H9 (cell line): ENCODE data around the gene PDE4B. TPM values are rescaled to one million over a fixed set of nuclear protein-coding genes. Genes with fewer than 3 reads are reported as not detected.
"Not testable (repeated sequence)": the region's sequence is repeated elsewhere in the genome, so short reads cannot be mapped to it uniquely, and the experiment has no call there.

Source experiments
- DNase-seq: peaks from one replicate; pipeline ENCODE4 v3.0.0-alpha.2; 2017
- H2AFZ ChIP-seq: one replicate; pipeline ENCODE4 v1.6.1; 2013; ENCODE audit warnings: mild to moderate bottlenecking, low read length, control low read depth, moderate library complexity
- H2AK5ac ChIP-seq: 2 replicates; pipeline ENCODE4 v1.6.1; 2013; ENCODE audit warnings: low read length, control low read depth, mixed read lengths; ENCODE audit not compliant: insufficient read length
- H2BK120ac ChIP-seq: one replicate; pipeline ENCODE4 v1.6.1; 2013; ENCODE audit warnings: low read depth, mild to moderate bottlenecking, low read length, control low read depth, inconsistent platforms; ENCODE audit not compliant: poor library complexity, severe bottlenecking
- H2BK12ac ChIP-seq: 2 replicates; pipeline ENCODE4 v1.6.1; 2013; ENCODE audit warnings: low read length, control low read depth, mixed read lengths, low read depth; ENCODE audit not compliant: insufficient read length
- H2BK15ac ChIP-seq: 2 replicates; pipeline ENCODE4 v1.6.1; 2013; ENCODE audit warnings: low read depth, low read length, control low read depth
- H2BK20ac ChIP-seq: one replicate; pipeline ENCODE4 v1.6.1; 2013; ENCODE audit warnings: low read depth, mild to moderate bottlenecking, low read length, control low read depth, inconsistent platforms; ENCODE audit not compliant: poor library complexity, severe bottlenecking
- H2BK5ac ChIP-seq: 2 replicates; pipeline ENCODE4 v1.6.1; 2013; ENCODE audit warnings: low read length, control low read depth, mixed read lengths; ENCODE audit not compliant: insufficient read length
- H3K14ac ChIP-seq: 2 replicates; pipeline ENCODE4 v1.6.1; 2013; ENCODE audit warnings: low read length, control low read depth; ENCODE audit not compliant: insufficient read depth
- H3K18ac ChIP-seq: 2 replicates; pipeline ENCODE4 v1.6.1; 2013; ENCODE audit warnings: low read depth, mild to moderate bottlenecking, mixed read lengths, low read length, control low read depth; ENCODE audit not compliant: insufficient read length
- H3K23ac ChIP-seq: 2 replicates; pipeline ENCODE4 v1.6.1; 2013; ENCODE audit warnings: low read length, control low read depth, mixed read lengths, low read depth; ENCODE audit not compliant: insufficient read length
- H3K23me2 ChIP-seq: 2 replicates; pipeline ENCODE4 v1.6.1; 2013; ENCODE audit warnings: low read depth, mild to moderate bottlenecking, mixed read lengths, low read length, control low read depth; ENCODE audit not compliant: insufficient read length, poor library complexity, severe bottlenecking
- H3K27ac ChIP-seq: 2 replicates; pipeline ENCODE4 v1.5.1; 2013; ENCODE audit warnings: low read length, control low read depth, mixed read lengths, low read depth; ENCODE audit not compliant: insufficient read length
- H3K27me3 ChIP-seq: 2 replicates; pipeline ENCODE4 v1.6.1; 2013; ENCODE audit warnings: low read length, control low read depth, inconsistent platforms; ENCODE audit not compliant: insufficient read depth
- H3K4ac ChIP-seq: 2 replicates; pipeline ENCODE4 v1.6.1; 2013; ENCODE audit warnings: low read depth, mild to moderate bottlenecking, control low read depth, inconsistent platforms, low read length, moderate library complexity
- H3K4me1 ChIP-seq: 2 replicates; pipeline ENCODE4 v1.6.1; 2013; ENCODE audit warnings: low read length, control low read depth, inconsistent platforms; ENCODE audit not compliant: insufficient read depth
- H3K4me2 ChIP-seq: 2 replicates; pipeline ENCODE4 v1.6.1; 2013; ENCODE audit warnings: low read length, control low read depth, mixed read lengths; ENCODE audit not compliant: insufficient read length, insufficient read depth
- H3K56ac ChIP-seq: 2 replicates; pipeline ENCODE4 v1.6.1; 2013; ENCODE audit warnings: low read depth, mild to moderate bottlenecking, mixed read lengths, low read length, control low read depth; ENCODE audit not compliant: insufficient read length
- H3K79me1 ChIP-seq: 2 replicates; pipeline ENCODE4 v1.6.1; 2013; ENCODE audit warnings: low read depth, mild to moderate bottlenecking, moderate library complexity, low read length, control low read depth, inconsistent platforms; ENCODE audit not compliant: insufficient read depth, poor library complexity, severe bottlenecking
- H3K79me2 ChIP-seq: 2 replicates; pipeline ENCODE4 v1.6.1; 2013; ENCODE audit warnings: low read length, control low read depth, inconsistent platforms; ENCODE audit not compliant: insufficient read depth
- H3K9ac ChIP-seq: 2 replicates; pipeline ENCODE4 v1.6.1; 2013; ENCODE audit warnings: low read length, control low read depth, mixed read lengths; ENCODE audit not compliant: insufficient read length; ENCODE audit errors: extremely low read depth
- H3K9me3 ChIP-seq: one replicate; pipeline ENCODE4 v1.6.1; 2013; ENCODE audit warnings: low read depth, low read length, inconsistent platforms; ENCODE audit not compliant: control insufficient read depth
- H3T11ph ChIP-seq: one replicate; pipeline ENCODE4 v1.6.1; 2013; ENCODE audit warnings: mild to moderate bottlenecking, low read length, control low read depth, inconsistent platforms
- H4K20me1 ChIP-seq: one replicate; pipeline ENCODE4 v1.6.1; 2013; ENCODE audit not compliant: control insufficient read depth, insufficient read length, insufficient read depth
- H4K5ac ChIP-seq: 2 replicates; pipeline ENCODE4 v1.6.1; 2013; ENCODE audit warnings: low read depth, mild to moderate bottlenecking, mixed read lengths, low read length, control low read depth; ENCODE audit not compliant: insufficient read length
- H4K8ac ChIP-seq: replicated peaks from 2 replicates; pipeline ENCODE4 v1.6.1; 2013; ENCODE audit warnings: low read length, control low read depth, mixed read lengths, low read depth; ENCODE audit not compliant: insufficient read length
- H4K91ac ChIP-seq: 2 replicates; pipeline ENCODE4 v1.6.1; 2013; ENCODE audit warnings: low read depth, mild to moderate bottlenecking, moderate library complexity, mixed read lengths, low read length, control low read depth; ENCODE audit not compliant: insufficient read length
- H3K27ac Mint-ChIP-seq, 3 experiments: 2 replicates in 2 of 3; 3 replicates in 1 of 3; pipeline ENCODE4 v1.8.0; 2020 to 2021; ENCODE audit warnings: mixed read lengths in 3 of 3, mild to moderate bottlenecking in 1 of 3, moderate library complexity in 1 of 3
- H3K27me3 Mint-ChIP-seq: 2 replicates; pipeline ENCODE4 v1.8.0; 2021; ENCODE audit warnings: low read depth, mild to moderate bottlenecking, moderate library complexity, mixed read lengths
- H3K36me3 Mint-ChIP-seq, 3 experiments: 2 replicates in 2 of 3; 3 replicates in 1 of 3; pipeline ENCODE4 v1.8.0; 2020 to 2021; ENCODE audit warnings: low read depth in 3 of 3, mixed read lengths in 3 of 3; ENCODE audit not compliant: insufficient read depth in 1 of 3
- H3K4me1 Mint-ChIP-seq, 2 experiments: 2 replicates each; pipeline ENCODE4 v1.8.0; 2020; ENCODE audit warnings: mixed read lengths in 2 of 2
- H3K4me3 Mint-ChIP-seq, 2 experiments: 2 replicates in 1 of 2; 3 replicates in 1 of 2; pipeline ENCODE4 v1.8.0; 2020 to 2021; ENCODE audit warnings: mild to moderate bottlenecking in 2 of 2, mixed read lengths in 2 of 2, moderate library complexity in 1 of 2
- H3K9me3 Mint-ChIP-seq, 2 experiments: 2 replicates in 1 of 2; 3 replicates in 1 of 2; pipeline ENCODE4 v1.8.0; 2020; ENCODE audit warnings: mild to moderate bottlenecking in 2 of 2, mixed read lengths in 2 of 2, moderate library complexity in 1 of 2
- CTCF ChIP-seq: fragments of 200-600 bp; sonication (generic); conservative IDR thresholded peaks from 3 replicates; pipeline ENCODE4 v1.8.0; 2021; ENCODE audit warnings: antibody characterized with exemption, mild to moderate bottlenecking
- WGBS: extraction: QIAGEN DNeasy Blood & Tissue Kit; methylation state at CpG from one replicate; pipeline ENCODE4 v1.1.7; 2013; ENCODE audit warnings: missing lambda C conversion rate, low lambda C conversion rate, mixed read lengths; ENCODE audit not compliant: insufficient read length; ENCODE audit errors: extremely low coverage; 5-methylcytosine and 5-hydroxymethylcytosine counted together
- total RNA-seq: library from RNA; stranded (reverse); gene quantifications from 2 replicates; pipeline ENCODE4 v1.2.1, GENCODE V29; 2021

PDE4B gene
- total RNA-seq, 1 experiment from 2014 or later, result 19.8 TPM

GRCh38 chr1:66055092-66055491 is 262.4 kb downstream of the PDE4B start:
- no peaks in the 10 kb centered on the region for H3K23me2 ChIP-seq
- H3K9me3 ChIP-seq, result no peaks in the 10 kb centered on the region
- H2AFZ ChIP-seq, result no peak overlapping the region
- H3K27ac ChIP-seq, result no peak overlapping the region
- TF ChIP-seq CTCF, result no peak
- H4K5ac ChIP-seq, result no peak overlapping the region
- no peak overlapping the region for H2BK20ac ChIP-seq
- Mint-ChIP-seq H3K27ac (no peak overlapping the region), H3K36me3 (peaks cover 2 to 14% (median 4%) of the 10 kb centered on the region in 3 experiments; a peak in 6 of 7 replicates), H3K4me1 (no peaks in the 10 kb centered on the region), H3K9me3 (peaks cover 11 to 12% of the 10 kb centered on the region in 2 experiments), H3K4me3 (no peak overlapping the region), H3K27me3 (no peaks in the 10 kb centered on the region)
- no peak overlapping the region for H3K18ac ChIP-seq
- no peak overlapping the region for H4K91ac ChIP-seq
- no peak for DNase-seq
- H3T11ph ChIP-seq, result no peak overlapping the region
- no peak overlapping the region for H3K9ac ChIP-seq
- H3K79me2 ChIP-seq, result no peaks in the 10 kb centered on the region
- H3K27me3 ChIP-seq, result no peaks in the 10 kb centered on the region
- no peak overlapping the region for H4K8ac ChIP-seq
- no peak overlapping the region for H3K4me2 ChIP-seq
- H3K4me1 ChIP-seq, result no peaks in the 10 kb centered on the region
- H2BK5ac ChIP-seq, result no peak overlapping the region
- H2BK120ac ChIP-seq, result no peak overlapping the region
- no peaks in the 10 kb centered on the region for H4K20me1 ChIP-seq
- H2AK5ac ChIP-seq, result no peak overlapping the region
- H3K4ac ChIP-seq, result no peak overlapping the region
- no peak overlapping the region for H3K56ac ChIP-seq
- H2BK12ac ChIP-seq, result no peak overlapping the region
- no peaks in the 10 kb centered on the region for H3K79me1 ChIP-seq
- no peak overlapping the region for H3K14ac ChIP-seq
- H2BK15ac ChIP-seq, result no peak overlapping the region
- WGBS, result no CpG with 5 or more reads among the region's 3 CpGs
- H3K23ac ChIP-seq, result no peak overlapping the region

GRCh38 chr1:66057448-66057847 is 264.8 kb downstream of the PDE4B start:
- not testable (repeated sequence) for H2BK20ac ChIP-seq

More at GRCh38 chr1:66057448-66057847, 264.8 kb downstream of the PDE4B start:
- H3K4me2 ChIP-seq, H3K27ac Mint-ChIP-seq, H3K23ac ChIP-seq, H3K4me3 Mint-ChIP-seq, H3K9me3 ChIP-seq, H2BK12ac ChIP-seq, H2AK5ac ChIP-seq, H3K27me3 ChIP-seq, H2AFZ ChIP-seq, H4K8ac ChIP-seq, H3K9ac ChIP-seq, H3T11ph ChIP-seq, H3K18ac ChIP-seq, H3K4me1 ChIP-seq, H4K5ac ChIP-seq, H3K27me3 Mint-ChIP-seq, H3K4ac ChIP-seq, H3K79me1 ChIP-seq, H3K27ac ChIP-seq, DNase-seq, H3K23me2 ChIP-seq, H2BK5ac ChIP-seq, H2BK15ac ChIP-seq, H4K20me1 ChIP-seq, H2BK120ac ChIP-seq, H3K79me2 ChIP-seq, H3K4me1 Mint-ChIP-seq, H3K14ac ChIP-seq, H4K91ac ChIP-seq, H3K56ac ChIP-seq: not testable (repeated sequence)
- no CpG with 5 or more reads among the region's 3 CpGs for WGBS
- H3K36me3 Mint-ChIP-seq, result peaks cover 2 to 14% (median 4%) of the 10 kb centered on the region in 3 experiments; a peak in 6 of 7 replicates
- H3K9me3 Mint-ChIP-seq, result peaks cover 11 to 12% of the 10 kb centered on the region in 2 experiments
